Activated B cell treated with CpG ODN at 0.5 μM for 24 hours (primary cell): ENCODE results near the gene USP49. TPM values are rescaled to one million over a fixed set of nuclear protein-coding genes. Genes with fewer than 3 reads are reported as not detected.

Source experiments
- ATAC-seq: fragments of 200-7000 bp; cut with Tn5 transposase; one replicate; pipeline ENCODE4 v1.10.0; 2021; ENCODE audit warnings: low read depth, mild to moderate bottlenecking, moderate library complexity
- CTCF ChIA-PET: fragments of 350-600 bp; sonication (Branson Sonifier 250); formaldehyde crosslinking; loops from one replicate; lab custom pipeline; 2021; ENCODE audit warnings: antibody characterized with exemption; lab: Charles Lee
- POLR2A ChIA-PET: fragments of 350-600 bp; sonication (Branson Sonifier 250); formaldehyde crosslinking; loops from one replicate; lab custom pipeline; 2021; ENCODE audit warnings: antibody characterized with exemption; lab: Charles Lee
- DNase-seq: peaks from one replicate; pipeline ENCODE4 v3.0.0; 2022
- H3K27ac Mint-ChIP-seq: one replicate; pipeline ENCODE4 v1.8.0; 2020; ENCODE audit warnings: mixed read lengths
- H3K27me3 Mint-ChIP-seq: one replicate; pipeline ENCODE4 v1.8.0; 2021; ENCODE audit warnings: mixed read lengths
- H3K36me3 Mint-ChIP-seq: one replicate; pipeline ENCODE4 v1.8.0; 2021; ENCODE audit warnings: low read depth, mixed read lengths
- H3K4me1 Mint-ChIP-seq: one replicate; pipeline ENCODE4 v1.8.0; 2021; ENCODE audit warnings: mixed read lengths
- H3K4me3 Mint-ChIP-seq: one replicate; pipeline ENCODE4 v1.8.0; 2020; ENCODE audit warnings: mild to moderate bottlenecking, mixed read lengths
- H3K9me3 Mint-ChIP-seq: one replicate; pipeline ENCODE4 v1.8.0; 2020; ENCODE audit warnings: mixed read lengths
- intact Hi-C: fragments of 100-400 bp; cut with micrococcal nuclease; formaldehyde crosslinking; loops from one replicate; pipeline ENCODE4 v1.15.1; 2024
- total RNA-seq: library from RNA; stranded (reverse); gene quantifications from 2 replicates; pipeline ENCODE4 v1.2.3, GENCODE V29; 2022
- TF ChIP-seq, protein P1 (sequence below): fragments of 200-600 bp; IDR thresholded peaks from one replicate; pipeline ENCODE4 v1.8.0; 2022; ENCODE audit warnings: antibody characterized with exemption, mild to moderate bottlenecking

The USP49 gene
- total RNA-seq, 1 donor from 2014 or later = 7.7 TPM

DNA sequence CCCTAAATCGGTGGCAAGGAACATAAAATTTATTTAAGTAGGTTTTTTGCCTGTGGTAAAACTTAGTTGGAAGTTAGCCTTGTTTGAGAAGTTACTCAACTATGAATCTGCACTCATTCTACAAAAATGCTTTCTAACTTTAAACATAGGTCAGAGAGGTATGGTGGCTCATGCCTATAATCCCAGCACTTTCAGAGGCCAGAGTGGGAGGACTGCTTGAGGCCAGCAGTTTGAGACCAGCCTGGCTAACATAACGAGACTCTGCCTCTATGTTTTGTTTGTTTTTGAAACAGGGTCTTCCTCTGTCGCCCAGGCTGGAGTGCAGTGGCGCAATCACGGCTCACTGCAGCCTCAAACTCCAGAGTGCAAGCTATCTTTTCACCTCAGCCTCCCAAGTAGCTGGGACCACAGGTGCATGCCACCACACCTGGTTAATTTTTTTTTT lies 16.2 kb downstream of the USP49 start:
- no peaks in the 10 kb centered on the region for H3K9me3 Mint-ChIP-seq
- TF ChIP-seq, protein P1, sequence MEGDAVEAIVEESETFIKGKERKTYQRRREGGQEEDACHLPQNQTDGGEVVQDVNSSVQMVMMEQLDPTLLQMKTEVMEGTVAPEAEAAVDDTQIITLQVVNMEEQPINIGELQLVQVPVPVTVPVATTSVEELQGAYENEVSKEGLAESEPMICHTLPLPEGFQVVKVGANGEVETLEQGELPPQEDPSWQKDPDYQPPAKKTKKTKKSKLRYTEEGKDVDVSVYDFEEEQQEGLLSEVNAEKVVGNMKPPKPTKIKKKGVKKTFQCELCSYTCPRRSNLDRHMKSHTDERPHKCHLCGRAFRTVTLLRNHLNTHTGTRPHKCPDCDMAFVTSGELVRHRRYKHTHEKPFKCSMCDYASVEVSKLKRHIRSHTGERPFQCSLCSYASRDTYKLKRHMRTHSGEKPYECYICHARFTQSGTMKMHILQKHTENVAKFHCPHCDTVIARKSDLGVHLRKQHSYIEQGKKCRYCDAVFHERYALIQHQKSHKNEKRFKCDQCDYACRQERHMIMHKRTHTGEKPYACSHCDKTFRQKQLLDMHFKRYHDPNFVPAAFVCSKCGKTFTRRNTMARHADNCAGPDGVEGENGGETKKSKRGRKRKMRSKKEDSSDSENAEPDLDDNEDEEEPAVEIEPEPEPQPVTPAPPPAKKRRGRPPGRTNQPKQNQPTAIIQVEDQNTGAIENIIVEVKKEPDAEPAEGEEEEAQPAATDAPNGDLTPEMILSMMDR = no peak
- ATAC-seq = no peak

DNA sequence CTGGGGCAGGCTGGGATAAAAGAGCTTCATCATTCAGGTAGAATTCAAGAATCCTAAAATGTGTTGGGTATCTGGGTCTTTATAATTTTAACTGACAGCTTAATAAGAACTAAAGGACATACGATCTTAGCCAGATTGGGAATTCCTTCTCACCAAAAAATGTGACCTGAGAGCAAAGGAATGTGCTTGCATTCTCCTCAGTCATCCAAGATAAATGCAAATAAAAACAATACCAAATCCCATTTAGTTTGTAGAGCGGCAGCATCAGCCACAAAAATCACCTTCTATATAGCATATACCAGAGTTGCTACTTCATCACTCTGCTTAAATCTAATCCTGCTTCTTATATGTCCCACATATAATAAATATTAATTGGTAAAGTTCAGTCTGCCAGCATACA lies 16.9 kb downstream of the USP49 start:
- Mint-ChIP-seq H3K4me1 (peaks cover 8% of the 10 kb centered on the region), H3K27ac (no peak overlapping the region), H3K27me3 (no peaks in the 10 kb centered on the region), H3K36me3 (no peaks in the 10 kb centered on the region), H3K4me3 (no peak overlapping the region), H3K9me3 (no peaks in the 10 kb centered on the region)
- ATAC-seq = no peak
- CTCF ChIA-PET = no interaction called here
- intact Hi-C loops = loop anchor here (10.0 kb wide), 1 partner anchor 63 kb away; no protein-coding TSS in a partner anchor
- POLR2A ChIA-PET = no interaction called here
- no peak for DNase-seq
- TF ChIP-seq, protein P1 = no peak

More for the DNA sequence above, 16.2 kb downstream of the USP49 start:
- H3K4me1 Mint-ChIP-seq = peaks cover 7% of the 10 kb centered on the region
- H3K4me3 Mint-ChIP-seq = no peak overlapping the region
- POLR2A ChIA-PET = no interaction called here
- intact Hi-C loops = loop anchor here (10.0 kb wide), 1 partner anchor 64 kb away; no protein-coding TSS in a partner anchor
- no peak for DNase-seq
- CTCF ChIA-PET = no interaction called here
- H3K27ac Mint-ChIP-seq = no peak overlapping the region
- no peaks in the 10 kb centered on the region for H3K27me3 Mint-ChIP-seq
- H3K36me3 Mint-ChIP-seq = no peaks in the 10 kb centered on the region

DNA sequence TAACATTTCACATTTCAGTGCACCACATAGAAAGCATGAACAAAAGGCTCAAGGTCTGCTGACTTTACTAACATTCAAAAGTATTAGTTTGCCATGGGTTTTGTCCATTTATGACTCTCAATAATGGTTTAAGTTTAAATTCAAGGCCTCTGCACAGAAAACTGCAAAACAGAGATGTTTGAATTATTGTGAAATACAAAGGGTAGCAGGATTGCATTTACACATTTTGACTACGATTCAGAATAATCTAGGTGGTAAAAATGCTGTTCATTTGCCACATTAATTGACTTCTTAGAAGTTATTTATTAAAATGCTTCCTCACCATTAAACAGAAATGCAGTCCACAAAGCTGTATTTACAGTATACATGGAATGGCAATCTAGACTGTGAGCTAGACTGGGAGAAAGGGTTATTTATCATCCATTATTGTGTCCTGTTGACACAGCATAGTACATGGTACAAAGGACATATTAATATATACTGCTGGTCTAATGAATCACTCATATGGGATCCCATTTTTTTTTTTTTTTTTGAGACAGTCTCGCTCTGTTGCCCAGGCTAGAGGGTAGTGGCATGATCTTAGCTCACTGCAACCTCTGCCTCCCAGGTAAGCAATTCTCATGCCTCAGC lies 18.0 kb downstream of the USP49 start:
- TF ChIP-seq, protein P1 = no peak
- no peaks in the 10 kb centered on the region for H3K36me3 Mint-ChIP-seq
- ATAC-seq (no peak), DNase-seq (no peak)
- no peaks in the 10 kb centered on the region for H3K27me3 Mint-ChIP-seq
- CTCF ChIA-PET = no interaction called here
- no peaks in the 10 kb centered on the region for H3K9me3 Mint-ChIP-seq
- no peak overlapping the region for H3K4me3 Mint-ChIP-seq
- POLR2A ChIA-PET = no interaction called here
- intact Hi-C loops = loop anchor here (10.0 kb wide), 1 partner anchor 62 kb away; no protein-coding TSS in a partner anchor
- H3K27ac Mint-ChIP-seq = no peak overlapping the region
- peaks cover 13% of the 10 kb centered on the region for H3K4me1 Mint-ChIP-seq

DNA sequence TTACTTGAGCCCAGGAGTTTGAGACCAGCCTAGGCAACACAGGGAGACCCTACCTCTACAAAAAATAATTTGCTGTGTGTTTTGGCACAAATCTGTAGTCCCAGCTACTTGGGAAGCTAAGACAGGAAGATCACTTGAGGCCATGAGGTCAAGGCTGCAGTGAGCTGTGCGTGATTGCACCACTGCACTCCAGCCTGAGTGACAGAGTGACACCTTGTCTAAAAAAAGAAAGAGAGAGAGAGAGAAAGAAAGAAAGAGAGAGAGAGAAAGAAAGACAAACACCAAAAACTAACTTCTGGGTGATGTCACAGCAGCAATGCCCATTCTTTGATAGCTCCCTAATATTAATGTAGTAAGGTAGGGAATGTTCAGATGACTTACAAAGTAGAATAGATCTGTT lies 20.4 kb downstream of the USP49 start:
- ChIA-PET CTCF (no interaction called here), POLR2A (no interaction called here)
- H3K27ac Mint-ChIP-seq = no peak overlapping the region

DNA sequence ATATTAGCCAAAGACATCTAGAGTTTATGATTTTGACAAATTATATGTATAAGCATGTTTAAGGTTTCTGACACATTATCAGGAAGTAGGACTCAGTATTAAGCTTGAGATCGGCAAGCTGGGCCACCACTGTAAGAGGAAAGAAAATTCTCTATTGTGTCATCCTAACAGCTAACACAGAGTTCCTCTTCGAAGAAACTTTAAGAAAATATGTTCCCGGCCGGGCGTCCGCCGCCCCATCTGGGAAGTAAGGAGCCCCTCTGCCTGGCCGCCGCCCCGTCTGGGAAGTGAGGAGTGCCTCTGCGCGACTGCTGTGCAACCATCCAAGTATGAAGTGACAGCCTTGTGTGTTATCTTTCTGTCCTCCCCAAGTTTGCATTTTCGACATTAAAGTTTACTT lies 23.0 kb downstream of the USP49 start:
- Mint-ChIP-seq H3K4me1 (peaks cover 42% of the 10 kb centered on the region), H3K9me3 (no peaks in the 10 kb centered on the region), H3K27ac (no peak overlapping the region), H3K36me3 (no peaks in the 10 kb centered on the region), H3K27me3 (no peaks in the 10 kb centered on the region), H3K4me3 (no peak overlapping the region)
- TF ChIP-seq, protein P1 = no peak
- ChIA-PET CTCF (no interaction called here), POLR2A (interaction anchor here (1.5 kb wide), 2 partner anchors 24 to 85 kb away, joined by 3 to 4 read pairs; partner anchors contain the start of gene TOMM6)
- DNase-seq (no peak), ATAC-seq (no peak)
- intact Hi-C loops = loop anchor here (10.0 kb wide), 1 partner anchor 57 kb away; no protein-coding TSS in a partner anchor

More for the DNA sequence above, 20.4 kb downstream of the USP49 start:
- peaks cover 31% of the 10 kb centered on the region for H3K4me1 Mint-ChIP-seq
- no peaks in the 10 kb centered on the region for H3K36me3 Mint-ChIP-seq
- no peak overlapping the region for H3K4me3 Mint-ChIP-seq
- TF ChIP-seq, protein P1 = no peak
- intact Hi-C loops = loop anchor here (10.0 kb wide), 1 partner anchor 60 kb away; no protein-coding TSS in a partner anchor
- DNase-seq (no peak), ATAC-seq (no peak)
- no peaks in the 10 kb centered on the region for H3K27me3 Mint-ChIP-seq
- H3K9me3 Mint-ChIP-seq = no peaks in the 10 kb centered on the region
